GM12892 (cell line): Measurements from ENCODE around the gene FSD2.

ENCODE experiments used
- POLR2A ChIP-seq: IDR thresholded peaks from 2 replicates; pipeline ENCODE4 v1.6.1; 2011; ENCODE audit warnings: low read depth, low read length, control low read depth
- POLR2AphosphoS5 ChIP-seq: IDR thresholded peaks from 2 replicates; pipeline ENCODE4 v1.6.1; 2011; ENCODE audit warnings: low read depth, low read length, control low read depth

GRCh38 chr15:82854554-82854953 is 48.7 kb upstream of the FSD2 start:
- TF ChIP-seq POLR2AphosphoS5 (no peak), POLR2A (no peak)
